ENCODE measurements around the gene LCMT1.

LCMT1 gene

DNA sequence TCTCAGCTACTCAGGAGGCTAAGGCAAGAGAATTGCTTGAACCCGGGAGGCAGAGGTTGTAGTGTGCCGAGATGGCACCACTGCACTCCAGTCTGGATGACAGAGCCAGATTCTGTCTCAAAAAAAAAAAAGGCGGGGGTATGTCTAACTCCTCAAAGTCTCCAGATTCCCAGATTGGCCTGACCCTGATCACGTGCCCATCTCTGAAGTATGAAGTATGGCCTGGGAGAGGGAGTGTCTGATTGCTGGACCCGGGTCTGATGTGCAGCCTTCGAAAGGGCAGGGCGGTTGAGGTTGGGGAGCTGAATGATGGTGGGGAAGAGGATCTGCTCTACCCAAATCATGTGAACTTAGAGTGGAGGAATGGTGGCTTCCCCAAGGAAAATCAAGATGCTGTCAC lies 87.9 kb downstream of the LCMT1 start:
- DNase-seq = no peak

DNA sequence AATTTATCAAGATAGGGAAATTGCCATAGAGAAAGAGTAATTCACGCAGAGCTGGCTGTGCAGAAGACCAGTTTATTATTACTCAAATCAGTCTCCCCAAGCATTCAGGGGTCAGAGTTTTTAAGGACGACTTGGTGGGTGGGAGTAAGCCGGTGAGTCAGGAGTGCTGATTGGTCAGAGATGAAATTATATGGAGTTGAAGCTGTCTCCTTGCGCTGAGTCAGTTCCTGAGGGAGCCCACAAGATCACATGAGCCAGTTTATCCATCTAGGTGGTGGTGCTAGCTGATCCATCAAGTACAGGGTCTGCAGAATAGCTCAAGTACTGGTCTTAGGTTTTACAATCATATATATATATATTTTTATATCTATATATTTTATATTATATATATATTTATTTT lies 99.2 kb downstream of the LCMT1 start:
- DNase-seq = no peak

DNA sequence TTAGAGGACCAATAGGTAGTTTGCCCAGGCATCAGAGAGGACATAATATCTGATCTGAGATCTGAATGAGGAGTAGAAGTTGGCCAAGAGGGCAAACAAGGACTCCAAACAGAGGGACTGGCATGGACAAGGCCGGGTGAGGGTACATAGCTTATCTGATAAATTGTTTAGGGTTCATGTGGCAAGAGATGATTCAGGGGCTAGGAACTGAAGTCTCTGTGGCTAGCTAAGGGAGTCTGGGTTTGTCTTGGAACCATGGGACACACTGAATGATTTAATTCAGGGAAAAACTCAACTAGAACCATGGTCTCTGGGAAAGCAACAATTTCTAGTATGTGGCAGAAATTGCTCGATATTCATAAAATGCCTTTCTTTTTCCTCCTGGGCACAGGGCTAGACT lies 101.1 kb downstream of the LCMT1 start:
- no peak for DNase-seq

DNA sequence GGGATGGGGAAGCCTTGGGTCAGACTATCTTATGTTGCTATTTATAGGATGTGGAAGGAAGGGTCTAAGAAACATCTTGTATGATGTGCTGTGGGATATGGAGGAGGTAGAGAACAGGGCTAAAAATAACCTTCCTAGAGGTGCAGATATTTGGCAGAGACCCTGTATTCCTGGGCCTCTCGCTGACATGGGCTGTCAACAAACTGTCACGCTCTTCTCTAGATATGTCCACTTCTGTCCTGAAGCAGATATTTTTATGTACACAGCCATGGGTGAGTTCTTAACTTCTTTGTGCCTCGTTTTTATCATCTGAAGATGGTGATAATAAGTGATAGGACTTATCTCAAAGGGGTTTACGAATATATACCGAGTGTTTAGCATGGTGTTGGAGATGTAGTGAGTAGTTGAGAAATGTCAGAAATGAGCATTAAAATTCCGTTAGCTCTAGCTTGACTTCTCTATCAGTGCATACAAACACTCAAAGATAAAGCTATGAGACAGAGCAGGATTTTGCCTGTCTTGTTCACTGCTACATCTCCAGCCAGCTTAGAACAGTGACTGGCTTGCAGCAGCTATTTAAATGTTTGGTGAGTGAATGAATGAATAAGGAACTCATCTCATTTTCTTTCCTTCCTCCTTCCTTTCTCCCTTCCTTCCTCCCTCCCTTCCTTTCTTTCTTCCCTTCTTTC lies 102.3 kb downstream of the LCMT1 start:
- DNase-seq = no peak

DNA sequence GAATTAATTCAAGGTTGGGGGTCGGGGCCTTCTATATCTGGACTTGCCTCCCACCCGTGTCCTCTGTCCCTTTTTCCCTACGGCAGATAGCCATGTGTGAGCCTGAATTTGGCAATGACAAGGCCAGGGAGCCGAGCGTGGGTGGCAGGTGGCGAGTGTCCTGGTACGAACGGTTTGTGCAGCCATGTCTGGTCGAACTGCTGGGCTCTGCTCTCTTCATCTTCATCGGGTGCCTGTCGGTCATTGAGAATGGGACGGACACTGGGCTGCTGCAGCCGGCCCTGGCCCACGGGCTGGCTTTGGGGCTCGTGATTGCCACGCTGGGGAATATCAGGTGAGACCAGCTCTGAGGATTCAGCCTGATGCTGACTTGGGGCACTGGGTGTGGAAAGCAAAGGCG lies 105.6 kb downstream of the LCMT1 start:
- DNase-seq = no peak

DNA sequence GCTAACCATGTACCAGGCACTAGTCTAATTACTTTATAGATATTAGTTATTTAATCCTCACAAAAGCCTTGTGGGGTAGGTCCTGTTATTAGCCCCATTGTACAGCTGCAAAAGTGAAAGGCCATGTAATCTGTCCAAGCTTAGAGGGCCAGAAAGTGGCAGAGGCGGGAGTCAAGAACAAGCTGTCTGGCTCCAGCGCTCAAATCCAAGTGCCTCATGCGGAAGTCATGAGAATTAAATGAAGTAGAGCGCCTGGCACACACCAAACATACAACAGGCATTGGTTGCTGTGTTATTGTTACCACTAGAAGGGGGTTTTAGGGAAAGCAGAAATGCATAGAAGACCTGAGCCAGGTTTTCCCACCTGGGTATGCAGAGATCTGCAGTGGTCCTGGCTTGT lies 106.4 kb downstream of the LCMT1 start:
- DNase-seq = no peak

DNA sequence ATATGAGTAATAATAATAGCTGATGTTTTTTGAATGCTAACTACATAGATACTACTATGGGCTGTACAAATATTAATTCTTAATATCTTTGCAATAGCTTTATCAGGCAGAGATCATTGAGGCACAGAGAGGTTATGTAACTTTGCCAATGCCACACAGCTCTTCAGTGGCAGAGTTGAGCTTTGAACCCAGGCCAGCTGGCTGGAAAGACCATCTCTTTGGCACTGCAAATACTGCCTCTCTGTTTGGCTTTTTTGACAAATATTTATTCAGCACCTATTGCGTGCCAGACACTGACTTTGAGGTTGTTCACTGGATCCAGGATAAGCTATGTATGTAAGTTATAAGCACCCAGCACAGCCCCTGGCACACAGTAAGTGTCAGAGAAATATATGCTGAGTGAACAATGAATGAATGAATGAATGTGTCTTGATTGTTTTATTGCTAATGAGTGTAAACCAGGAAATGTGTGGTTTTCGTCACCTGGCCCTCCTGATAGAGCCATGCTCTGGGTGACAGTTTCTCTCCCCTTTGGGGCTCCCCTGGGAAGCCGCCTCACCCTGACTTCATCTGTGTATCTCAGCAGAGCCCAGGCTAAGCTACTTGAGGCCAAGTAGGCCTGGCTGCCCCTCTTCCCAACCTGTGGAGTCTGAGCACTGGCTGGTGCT lies 107.7 kb downstream of the LCMT1 start:
- DNase-seq = no peak

DNA sequence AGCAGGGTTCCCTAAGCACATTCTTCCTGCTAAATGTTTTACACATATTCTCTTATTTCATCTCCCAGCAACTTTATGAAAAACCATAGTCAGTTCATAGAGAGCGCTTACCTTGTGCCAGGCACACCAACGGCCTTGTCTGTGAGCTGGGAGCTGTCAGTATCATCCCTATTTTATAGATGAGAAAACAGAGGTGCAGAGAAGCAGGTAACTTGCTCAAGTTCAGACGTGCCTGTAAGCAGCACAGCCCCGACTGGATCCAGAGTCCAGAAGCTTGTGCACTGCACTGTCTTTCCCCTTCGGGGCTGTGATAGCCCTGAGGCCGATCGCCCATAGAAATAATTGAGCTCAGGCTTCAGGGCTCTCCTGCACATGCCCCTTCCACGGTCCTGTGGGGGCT lies 111.4 kb downstream of the LCMT1 start:
- no peak for DNase-seq

DNA sequence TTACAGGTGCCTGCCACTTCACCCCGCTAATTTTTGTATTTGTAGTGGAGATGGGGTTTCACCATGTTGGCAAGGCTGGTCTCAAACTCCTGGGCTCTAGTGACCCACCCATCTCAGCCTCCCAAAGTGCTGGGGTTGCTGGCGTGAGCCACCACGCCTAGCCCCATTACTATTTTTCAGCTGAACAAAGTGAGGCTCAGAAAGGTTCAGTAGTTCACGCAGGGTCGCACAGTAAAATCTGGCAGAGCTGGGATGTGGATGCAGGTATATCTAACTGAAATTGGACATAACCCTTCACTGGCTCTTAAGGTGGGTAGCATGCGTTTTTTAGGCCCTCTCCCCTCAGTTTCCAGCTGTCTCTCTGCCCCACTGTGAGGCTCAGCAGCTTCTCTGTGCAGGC lies 112.4 kb downstream of the LCMT1 start:
- DNase-seq = no peak

DNA sequence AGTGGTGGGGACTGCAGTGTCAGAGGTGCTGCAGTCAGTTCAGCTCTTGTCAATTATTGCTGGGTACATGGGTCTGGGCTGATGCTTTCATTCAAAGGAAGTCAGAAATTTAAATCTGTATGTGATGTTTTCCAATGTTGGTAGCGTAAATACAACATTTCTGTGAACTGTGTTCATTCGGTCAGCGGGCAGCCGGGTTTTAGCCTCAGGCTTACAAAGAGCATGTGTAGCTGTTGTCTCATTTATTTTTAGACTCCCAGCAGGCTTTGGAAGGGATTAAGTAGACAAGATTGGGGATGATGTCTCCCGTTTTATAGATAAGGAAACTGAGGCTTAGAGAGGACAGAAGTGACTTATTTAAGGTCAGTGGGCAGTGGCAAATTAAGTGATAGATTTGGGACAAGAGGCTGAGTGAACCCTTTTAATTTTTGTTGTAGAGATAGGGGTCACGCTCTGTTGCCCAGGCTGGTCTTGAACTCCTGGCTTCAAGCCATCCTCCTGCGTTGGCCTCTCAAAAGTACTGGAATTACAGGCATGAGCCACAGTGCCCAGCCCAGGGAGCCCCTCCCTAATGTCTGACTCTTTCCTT lies 113.3 kb downstream of the LCMT1 start:
- no peak for DNase-seq
